GM18502 (cell line): ENCODE data around the gene TTLL9.

ENCODE experiments used
- ATAC-seq: cut with Tn5 transposase; IDR thresholded peaks from one replicate; pipeline ENCODE4 v1.9.1; 2021; ENCODE audit warnings: mild to moderate bottlenecking; ENCODE audit not compliant: unreplicated experiment, poor library complexity

The TTLL9 gene

GRCh38 chr20:31968291-31969126 is 98.1 kb downstream of the TTLL9 start:
- no peak for ATAC-seq

GRCh38 chr20:31969991-31970390 is 99.6 kb downstream of the TTLL9 start:
- no peak for ATAC-seq

- no peak for ATAC-seq
Observed at GRCh38 chr20:31972471-31973021, 102.1 kb downstream of the TTLL9 start.

GRCh38 chr20:31974296-31974695 is 103.9 kb downstream of the TTLL9 start:
- ATAC-seq = no peak

- no peak for ATAC-seq
Observed at GRCh38 chr20:31974951-31975487, 104.6 kb downstream of the TTLL9 start.

- ATAC-seq = no peak
Observed at GRCh38 chr20:31975874-31976273, 105.4 kb downstream of the TTLL9 start.

GRCh38 chr20:31977080-31977479 is 106.6 kb downstream of the TTLL9 start:
- ATAC-seq = no peak

- no peak for ATAC-seq
Observed at GRCh38 chr20:31979713-31980426, 109.4 kb downstream of the TTLL9 start.

GRCh38 chr20:31981784-31982183 is 111.3 kb downstream of the TTLL9 start:
- ATAC-seq = no peak

GRCh38 chr20:31984981-31985471 is 114.6 kb downstream of the TTLL9 start:
- no peak for ATAC-seq

- ATAC-seq = no peak
Observed at GRCh38 chr20:31987744-31988143, 117.3 kb downstream of the TTLL9 start.

- no peak for ATAC-seq
Observed at GRCh38 chr20:31988430-31989015, 118.1 kb downstream of the TTLL9 start.

GRCh38 chr20:31989030-31989645 is 118.7 kb downstream of the TTLL9 start:
- no peak for ATAC-seq

GRCh38 chr20:31990641-31991338 is 120.4 kb downstream of the TTLL9 start:
- no peak for ATAC-seq

- no peak for ATAC-seq
Observed at GRCh38 chr20:31991339-31991705, 120.9 kb downstream of the TTLL9 start.

- no peak for ATAC-seq
Observed at GRCh38 chr20:31992086-31992485, 121.7 kb downstream of the TTLL9 start.
